ENCODE data around the gene DAPK2.

DNA sequence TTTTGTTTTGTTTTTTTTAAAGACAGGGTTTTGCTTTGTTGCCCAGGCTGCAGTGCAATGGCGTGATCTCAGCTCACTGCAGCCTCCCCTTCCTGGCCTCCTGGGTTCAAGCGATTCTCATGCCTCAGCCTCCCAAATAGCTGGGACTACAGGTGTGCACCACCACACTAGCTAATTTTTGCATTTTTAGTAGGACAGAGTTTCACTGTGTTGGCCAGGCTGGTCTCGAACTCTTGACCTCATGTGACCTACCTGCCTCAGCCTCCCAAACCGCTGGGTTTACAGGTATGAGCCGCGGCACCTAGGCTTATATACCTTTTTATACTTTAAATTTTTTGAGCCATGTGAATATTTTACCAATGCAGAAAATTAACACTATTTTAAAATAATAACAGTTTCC lies 155.7 kb downstream of the DAPK2 start:
- no peak for TF ChIP-seq TARDBP (IDR thresholded peaks at IDR 0.05)
- TF ChIP-seq FOXM1 (IDR thresholded peaks at IDR 0.05; ENCODE audit: borderline replicate concordance): no peak
- TF ChIP-seq FOXA1 (IDR thresholded peaks at IDR 0.05): no peak
- no peak for TF ChIP-seq L3MBTL2 (conservative IDR thresholded peaks at IDR 0.05)

All from HEK293T (cell line).